ENCODE results near the gene RASL11A. TPM values are rescaled to one million over a fixed set of nuclear protein-coding genes. Genes with fewer than 3 reads are reported as not detected.

Gene RASL11A
- polyA plus RNA-seq, 3 donors, result 1.0 to 6.8 (median 3.8) TPM

GRCh38 chr13:27226991-27227390, 43.6 kb upstream of the RASL11A start:
- no peaks in the 10 kb centered on the region for H3K9me3 ChIP-seq (replicated peaks in 1 of 2; ENCODE audit: control insufficient read depth in 1 of 2, insufficient read depth in 1 of 2, low read length in 2 of 2)
- no peaks in the 10 kb centered on the region for H3K4me1 ChIP-seq (ENCODE audit: control insufficient read depth in 1 of 2, insufficient read depth in 2 of 2, low read length in 2 of 2)
- H3K4me1 Mint-ChIP-seq, result no peaks in the 10 kb centered on the region
- TF ChIP-seq, protein P1, sequence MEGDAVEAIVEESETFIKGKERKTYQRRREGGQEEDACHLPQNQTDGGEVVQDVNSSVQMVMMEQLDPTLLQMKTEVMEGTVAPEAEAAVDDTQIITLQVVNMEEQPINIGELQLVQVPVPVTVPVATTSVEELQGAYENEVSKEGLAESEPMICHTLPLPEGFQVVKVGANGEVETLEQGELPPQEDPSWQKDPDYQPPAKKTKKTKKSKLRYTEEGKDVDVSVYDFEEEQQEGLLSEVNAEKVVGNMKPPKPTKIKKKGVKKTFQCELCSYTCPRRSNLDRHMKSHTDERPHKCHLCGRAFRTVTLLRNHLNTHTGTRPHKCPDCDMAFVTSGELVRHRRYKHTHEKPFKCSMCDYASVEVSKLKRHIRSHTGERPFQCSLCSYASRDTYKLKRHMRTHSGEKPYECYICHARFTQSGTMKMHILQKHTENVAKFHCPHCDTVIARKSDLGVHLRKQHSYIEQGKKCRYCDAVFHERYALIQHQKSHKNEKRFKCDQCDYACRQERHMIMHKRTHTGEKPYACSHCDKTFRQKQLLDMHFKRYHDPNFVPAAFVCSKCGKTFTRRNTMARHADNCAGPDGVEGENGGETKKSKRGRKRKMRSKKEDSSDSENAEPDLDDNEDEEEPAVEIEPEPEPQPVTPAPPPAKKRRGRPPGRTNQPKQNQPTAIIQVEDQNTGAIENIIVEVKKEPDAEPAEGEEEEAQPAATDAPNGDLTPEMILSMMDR (IDR thresholded peaks at IDR 0.05), result no peak
- H3K4me3 ChIP-seq (replicated peaks in 1 of 3; ENCODE audit: low read depth in 2 of 3, low read length in 3 of 3), result no peak overlapping the region
- H3K9me3 Mint-ChIP-seq, result peaks cover 3 to 20% (median 12%) of the 10 kb centered on the region in 7 donors
- H3K4me2 ChIP-seq (replicated peaks; ENCODE audit: extremely low read depth, low read length, poor library complexity, severe bottlenecking), result no peak overlapping the region
- H3K79me2 ChIP-seq (ENCODE audit: insufficient read depth, low read length), result no peaks in the 10 kb centered on the region
- H4K20me1 ChIP-seq (ENCODE audit: insufficient read depth, low read length), result no peaks in the 10 kb centered on the region
- no peak overlapping the region for H3K9ac ChIP-seq (ENCODE audit: insufficient read depth, low read length, poor library complexity, severe bottlenecking)
- no peaks in the 10 kb centered on the region for H3K27me3 ChIP-seq (ENCODE audit: control insufficient read depth in 2 of 2, insufficient read depth in 2 of 2, low read length in 2 of 2)
- no peaks in the 10 kb centered on the region for H3K36me3 Mint-ChIP-seq
- WGBS (ENCODE audit: insufficient coverage), result no CpG with 5 or more reads among the region's 2 CpGs
- no peak overlapping the region for H3K4me3 Mint-ChIP-seq
- H3K27me3 Mint-ChIP-seq (ENCODE audit: low read depth in 3 of 3), result peaks cover 2 to 4% (median 2%) of the 10 kb centered on the region in 3 donors
- no peak overlapping the region for H2AFZ ChIP-seq (ENCODE audit: insufficient read depth, low read depth, low read length, poor library complexity, severe bottlenecking)
- H3K36me3 ChIP-seq (replicated peaks in 1 of 2; ENCODE audit: control insufficient read depth in 1 of 2, insufficient read depth in 2 of 2, low read length in 2 of 2), result no peaks in the 10 kb centered on the region
- DNase-seq, result no peak
- no peak overlapping the region for H3K27ac Mint-ChIP-seq
- no peak overlapping the region for H3K27ac ChIP-seq (ENCODE audit: low read depth in 1 of 2, low read length in 2 of 2)
- intact Hi-C loops (cut with micrococcal nuclease), result no loop called here

GRCh38 chr13:27228131-27228530, 42.5 kb upstream of the RASL11A start:
- TF ChIP-seq, protein P1 (IDR thresholded peaks at IDR 0.05), result no peak
- no peaks in the 10 kb centered on the region for H3K36me3 Mint-ChIP-seq
- Histone ChIP-seq H3K79me2 (ENCODE audit: insufficient read depth, low read length) (no peaks in the 10 kb centered on the region), H3K4me1 (ENCODE audit: control insufficient read depth in 1 of 2, insufficient read depth in 2 of 2, low read length in 2 of 2) (no peaks in the 10 kb centered on the region), H3K9me3 (replicated peaks in 1 of 2; ENCODE audit: control insufficient read depth in 1 of 2, insufficient read depth in 1 of 2, low read length in 2 of 2) (peaks cover 0 to 4% of the 10 kb centered on the region in 2 donors), H3K4me3 (replicated peaks in 1 of 3; ENCODE audit: low read depth in 2 of 3, low read length in 3 of 3) (no peak overlapping the region), H3K9ac (ENCODE audit: insufficient read depth, low read length, poor library complexity, severe bottlenecking) (no peak overlapping the region), H3K4me2 (replicated peaks; ENCODE audit: extremely low read depth, low read length, poor library complexity, severe bottlenecking) (no peak overlapping the region), H3K27ac (ENCODE audit: low read depth in 1 of 2, low read length in 2 of 2) (no peak overlapping the region), H3K27me3 (ENCODE audit: control insufficient read depth in 2 of 2, insufficient read depth in 2 of 2, low read length in 2 of 2) (no peaks in the 10 kb centered on the region), H3K36me3 (replicated peaks in 1 of 2; ENCODE audit: control insufficient read depth in 1 of 2, insufficient read depth in 2 of 2, low read length in 2 of 2) (no peaks in the 10 kb centered on the region), H2AFZ (ENCODE audit: insufficient read depth, low read depth, low read length, poor library complexity, severe bottlenecking) (no peak overlapping the region), H4K20me1 (ENCODE audit: insufficient read depth, low read length) (no peaks in the 10 kb centered on the region)
- H3K27me3 Mint-ChIP-seq (ENCODE audit: low read depth in 3 of 3), result peaks cover 0 to 2% (median 2%) of the 10 kb centered on the region in 3 donors
- no peak overlapping the region for H3K27ac Mint-ChIP-seq
- no peak overlapping the region for H3K4me3 Mint-ChIP-seq
- peaks cover 8 to 23% (median 14%) of the 10 kb centered on the region in 7 donors for H3K9me3 Mint-ChIP-seq
- no peaks in the 10 kb centered on the region for H3K4me1 Mint-ChIP-seq
- intact Hi-C loops (cut with micrococcal nuclease), result no loop called here
- DNase-seq, result no peak

Data from CD14-positive monocyte (primary cell).